ENCODE results near the gene TAF4.

Gene TAF4

DNA sequence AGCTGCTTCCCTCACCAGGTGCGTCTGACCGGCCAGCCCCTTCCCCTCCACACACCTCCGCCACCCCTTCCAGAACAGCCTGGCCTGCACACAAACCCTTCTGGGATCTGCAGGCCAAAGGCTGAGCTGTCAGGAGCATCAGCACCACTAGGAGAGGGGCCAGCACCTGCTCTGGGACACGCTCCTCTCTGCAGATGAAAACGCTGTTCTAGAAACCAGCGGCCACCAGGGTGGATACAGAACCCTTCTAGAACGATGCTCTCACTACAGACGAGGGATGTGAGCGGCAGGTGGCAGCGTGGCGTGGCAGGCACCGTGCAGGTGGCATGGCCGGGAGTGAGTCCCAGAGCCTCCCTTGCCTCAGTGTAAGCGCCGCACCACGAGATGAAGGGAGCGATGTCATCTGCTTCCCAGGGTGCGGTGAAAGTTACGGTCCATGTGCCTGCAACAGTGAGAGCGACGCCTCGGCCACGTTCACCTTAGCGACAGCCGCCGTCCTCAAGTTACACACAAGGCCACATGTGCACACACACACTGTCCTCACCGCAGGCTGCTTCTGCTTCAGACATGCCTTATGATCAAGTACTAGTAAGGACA is 53.6 kb downstream of the TAF4 start:
- ChIA-PET CTCF (interaction anchor here (0.9 to 3.0 kb wide), 20 partner anchors 9 to 371 kb away, joined by 3 to 57 read pairs (median 5); no protein-coding TSS in a partner anchor), POLR2A (no interaction called here)
- no peak for DNase-seq (ENCODE audit: extremely low spot score)
- TF ChIP-seq, protein P1, sequence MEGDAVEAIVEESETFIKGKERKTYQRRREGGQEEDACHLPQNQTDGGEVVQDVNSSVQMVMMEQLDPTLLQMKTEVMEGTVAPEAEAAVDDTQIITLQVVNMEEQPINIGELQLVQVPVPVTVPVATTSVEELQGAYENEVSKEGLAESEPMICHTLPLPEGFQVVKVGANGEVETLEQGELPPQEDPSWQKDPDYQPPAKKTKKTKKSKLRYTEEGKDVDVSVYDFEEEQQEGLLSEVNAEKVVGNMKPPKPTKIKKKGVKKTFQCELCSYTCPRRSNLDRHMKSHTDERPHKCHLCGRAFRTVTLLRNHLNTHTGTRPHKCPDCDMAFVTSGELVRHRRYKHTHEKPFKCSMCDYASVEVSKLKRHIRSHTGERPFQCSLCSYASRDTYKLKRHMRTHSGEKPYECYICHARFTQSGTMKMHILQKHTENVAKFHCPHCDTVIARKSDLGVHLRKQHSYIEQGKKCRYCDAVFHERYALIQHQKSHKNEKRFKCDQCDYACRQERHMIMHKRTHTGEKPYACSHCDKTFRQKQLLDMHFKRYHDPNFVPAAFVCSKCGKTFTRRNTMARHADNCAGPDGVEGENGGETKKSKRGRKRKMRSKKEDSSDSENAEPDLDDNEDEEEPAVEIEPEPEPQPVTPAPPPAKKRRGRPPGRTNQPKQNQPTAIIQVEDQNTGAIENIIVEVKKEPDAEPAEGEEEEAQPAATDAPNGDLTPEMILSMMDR (IDR thresholded peaks at IDR 0.05; ENCODE audit: control extremely low read depth, extremely low read depth, low read depth, missing control alignments): no peak

DNA sequence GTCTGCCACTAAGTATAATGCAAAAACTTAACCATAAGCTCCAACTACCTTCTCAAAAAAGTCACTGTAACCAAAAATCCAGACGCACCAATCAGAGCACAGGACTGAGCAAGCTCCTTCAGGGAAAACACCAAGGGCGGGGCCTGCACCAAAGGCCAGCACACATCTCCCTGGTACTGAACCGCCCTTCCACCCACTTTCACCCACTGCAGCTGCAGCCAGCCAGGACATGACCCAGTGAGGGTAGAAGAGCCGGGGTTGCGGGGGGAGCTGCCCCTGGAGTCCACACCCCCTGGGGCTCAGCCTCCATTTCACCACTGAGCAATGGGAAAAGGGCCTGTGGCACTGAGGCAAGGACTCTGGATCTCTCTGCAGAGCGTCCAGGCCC is 54.3 kb downstream of the TAF4 start:
- CTCF ChIA-PET: interaction anchor here (0.6 to 3.0 kb wide), 28 partner anchors 9 to 371 kb away, joined by 3 to 57 read pairs (median 5); partner anchors contain the start of gene LSM14B
- POLR2A ChIA-PET: interaction anchor here (0.5 kb wide), 1 partner anchor 234 kb away, joined by 3 read pairs; no protein-coding TSS in a partner anchor
- TF ChIP-seq, protein P1 (IDR thresholded peaks at IDR 0.05; ENCODE audit: control extremely low read depth, extremely low read depth, low read depth, missing control alignments): no peak
- no peak for DNase-seq (ENCODE audit: extremely low spot score)

GRCh38 chr20:62010551-62011402 is 54.9 kb downstream of the TAF4 start:
- TF ChIP-seq, protein P1 (IDR thresholded peaks at IDR 0.05; ENCODE audit: control extremely low read depth, extremely low read depth, low read depth, missing control alignments): peak; percentile 67
- ChIA-PET CTCF (interaction anchor here (0.6 to 3.0 kb wide), 35 partner anchors 9 to 372 kb away, joined by 3 to 57 read pairs (median 4); partner anchors contain the start of genes LSM14B and OSBPL2), POLR2A (interaction anchor here (0.5 kb wide), 1 partner anchor 234 kb away, joined by 3 read pairs; no protein-coding TSS in a partner anchor)
- peak; percentile 80 for DNase-seq (ENCODE audit: extremely low spot score)

- no peak for DNase-seq (ENCODE audit: extremely low spot score)
- TF ChIP-seq, protein P1 (IDR thresholded peaks at IDR 0.05; ENCODE audit: control extremely low read depth, extremely low read depth, low read depth, missing control alignments): no peak
- CTCF ChIA-PET: interaction anchor here (0.8 to 3.0 kb wide), 20 partner anchors 10 to 373 kb away, joined by 3 to 57 read pairs (median 6); partner anchors contain the start of genes LSM14B and OSBPL2
- POLR2A ChIA-PET: no interaction called here
Observed at GRCh38 chr20:62009869-62010445, 55.7 kb downstream of the TAF4 start.

- POLR2A ChIA-PET: no interaction called here
- TF ChIP-seq, protein P1 (IDR thresholded peaks at IDR 0.05; ENCODE audit: control extremely low read depth, extremely low read depth, low read depth, missing control alignments): no peak
Observed at GRCh38 chr20:62009322-62009721, 56.4 kb downstream of the TAF4 start.

DNA sequence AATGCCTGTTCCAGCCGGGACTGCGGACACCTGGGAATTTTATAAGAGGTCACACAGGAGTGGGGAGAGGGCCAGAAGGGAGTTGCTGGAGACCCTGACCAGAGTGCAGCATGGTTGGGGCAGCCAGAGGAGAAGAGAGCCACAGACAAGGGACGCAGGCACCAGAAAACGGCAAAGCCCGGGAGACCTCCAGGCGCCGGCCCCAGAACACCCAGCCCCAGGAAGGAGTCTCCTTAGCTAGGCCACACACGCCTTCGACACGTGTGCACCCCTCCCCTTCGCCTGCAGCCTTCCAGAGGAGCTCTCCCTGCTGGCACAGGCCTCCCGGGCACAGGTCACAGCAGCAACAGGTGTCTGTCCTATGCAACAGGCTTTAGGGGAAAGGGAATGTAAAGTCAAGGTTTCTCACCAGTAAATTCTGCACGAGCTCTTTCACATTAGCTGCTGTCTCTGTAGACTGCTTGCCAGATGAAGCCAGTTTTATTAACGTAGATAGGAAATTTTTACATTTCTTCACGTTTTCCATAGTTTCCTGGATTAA is 57.0 kb downstream of the TAF4 start:
- CTCF ChIA-PET: interaction anchor here (0.9 kb wide), 1 partner anchor 148 kb away, joined by 3 read pairs; no protein-coding TSS in a partner anchor
- POLR2A ChIA-PET: no interaction called here
- TF ChIP-seq, protein P1 (IDR thresholded peaks at IDR 0.05; ENCODE audit: control extremely low read depth, extremely low read depth, low read depth, missing control alignments): no peak
- no peak for DNase-seq (ENCODE audit: extremely low spot score)

More at GRCh38 chr20:62009322-62009721, 56.4 kb downstream of the TAF4 start:
- CTCF ChIA-PET: interaction anchor here (0.9 to 2.4 kb wide), 5 partner anchors 17 to 373 kb away, joined by 3 to 17 read pairs (median 9); no protein-coding TSS in a partner anchor
- no peak for DNase-seq (ENCODE audit: extremely low spot score)
